DLD1 (cell line): ENCODE measurements around the gene TPGS1.

Experiments used
- in situ Hi-C: cut with HindIII; loops from 2 replicates; pipeline ENCODE4 v1.10.0; 2017; ENCODE audit warnings: low sequenced_read_pairs

The TPGS1 gene

DNA sequence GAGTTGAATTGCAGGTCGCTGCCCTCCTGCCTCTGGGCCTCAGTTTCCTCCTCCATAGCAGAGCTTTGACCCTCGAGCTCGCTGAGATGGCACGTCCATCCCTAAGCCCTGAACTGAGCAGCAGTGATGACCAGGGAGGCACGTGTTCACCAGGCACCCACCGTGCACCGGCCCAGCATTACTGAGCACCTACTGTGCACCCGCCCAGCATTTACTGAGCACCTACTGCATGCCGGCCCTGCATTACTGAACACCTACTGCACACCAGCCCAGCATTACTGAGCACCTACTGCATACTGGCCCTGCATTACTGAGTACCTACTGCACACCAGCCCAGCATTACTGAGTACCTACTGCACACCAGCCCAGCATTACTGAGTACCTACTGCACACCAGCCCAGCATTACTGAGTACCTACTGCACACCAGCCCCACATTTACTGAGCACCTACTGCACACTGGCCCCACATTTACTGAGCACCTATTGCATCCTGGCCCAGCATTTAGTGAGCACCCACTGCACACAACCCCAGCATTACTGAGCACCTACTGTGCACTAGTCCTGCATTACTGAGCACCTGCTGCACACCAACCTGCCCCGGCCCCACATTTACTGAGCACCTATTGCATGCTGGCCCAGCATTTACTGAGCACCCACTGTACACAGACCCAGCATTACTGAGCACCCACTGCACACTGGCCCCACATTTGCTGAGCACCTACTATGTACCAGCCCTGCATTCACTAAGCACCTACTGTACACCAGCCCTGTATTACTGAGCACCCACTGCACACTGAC is 6.3 kb downstream of the TPGS1 start:
- in situ Hi-C loops, result no loop called here

DNA sequence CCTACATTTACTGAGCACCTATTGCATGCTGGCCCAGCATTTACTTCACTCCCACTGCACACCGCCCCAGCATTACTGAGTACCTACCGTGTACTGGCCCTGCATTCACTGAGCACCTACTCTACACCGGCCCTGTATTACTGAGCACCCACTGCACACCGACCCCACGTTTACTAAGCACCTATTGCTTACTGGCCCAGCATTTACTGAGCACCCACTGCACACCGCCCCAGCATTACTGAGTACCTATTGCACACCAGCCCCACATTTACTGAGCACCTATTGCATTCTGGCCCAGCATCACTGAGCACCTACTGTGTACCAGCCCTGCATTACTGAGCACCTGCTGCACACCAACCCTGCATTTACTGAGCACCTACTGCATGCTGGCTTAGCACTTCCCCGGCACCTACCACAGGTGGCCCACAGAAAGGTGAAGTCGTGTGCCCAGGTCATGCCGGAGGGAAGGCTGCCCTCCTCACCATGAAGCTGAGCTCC is 6.9 kb downstream of the TPGS1 start:
- in situ Hi-C loops, result no loop called here

DNA sequence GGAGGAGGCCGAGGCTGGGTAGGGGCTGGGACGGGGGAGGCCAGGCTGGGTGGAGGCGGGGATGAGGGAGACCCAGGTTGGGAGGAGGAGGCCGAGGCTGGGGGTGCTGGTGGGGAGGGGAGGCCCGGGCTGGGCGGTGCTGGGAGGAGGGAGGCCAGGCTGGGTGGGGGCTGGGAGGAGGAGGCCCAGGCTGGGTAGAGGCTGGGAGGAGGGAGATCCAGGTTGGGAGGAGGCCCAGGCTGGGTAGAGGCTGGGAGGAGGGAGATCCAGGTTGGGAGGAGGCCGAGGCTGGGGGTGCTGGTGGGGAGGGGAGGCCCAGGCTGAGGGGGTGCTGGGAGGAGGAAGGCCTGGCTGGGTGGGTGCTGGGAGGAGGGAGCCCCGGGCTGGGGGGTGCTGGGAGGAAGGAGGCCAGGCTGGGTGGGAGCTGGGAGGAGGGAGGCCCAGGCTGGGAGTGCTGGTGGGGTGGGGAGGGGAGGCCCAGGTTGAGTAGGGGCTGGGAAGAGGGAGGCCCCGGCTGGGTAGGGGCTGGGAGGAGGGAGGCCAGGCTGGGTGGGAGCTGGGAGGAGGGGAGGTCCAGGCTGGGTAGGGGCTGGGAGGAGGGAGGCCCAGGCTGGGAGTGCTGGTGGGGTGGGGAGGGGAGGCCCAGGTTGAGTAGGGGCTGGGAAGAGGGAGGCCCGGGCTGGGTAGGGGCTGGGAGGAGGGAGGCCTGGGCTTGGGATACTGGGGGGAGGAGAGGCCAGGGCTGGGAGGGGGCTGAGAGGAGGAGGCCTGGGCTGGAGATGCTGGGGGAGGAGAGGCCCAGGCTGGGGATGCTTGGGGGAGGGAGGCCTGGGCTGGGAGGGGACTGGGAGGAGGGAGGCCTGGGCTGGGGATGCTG is 10.7 kb downstream of the TPGS1 start:
- in situ Hi-C loops, result no loop called here

DNA sequence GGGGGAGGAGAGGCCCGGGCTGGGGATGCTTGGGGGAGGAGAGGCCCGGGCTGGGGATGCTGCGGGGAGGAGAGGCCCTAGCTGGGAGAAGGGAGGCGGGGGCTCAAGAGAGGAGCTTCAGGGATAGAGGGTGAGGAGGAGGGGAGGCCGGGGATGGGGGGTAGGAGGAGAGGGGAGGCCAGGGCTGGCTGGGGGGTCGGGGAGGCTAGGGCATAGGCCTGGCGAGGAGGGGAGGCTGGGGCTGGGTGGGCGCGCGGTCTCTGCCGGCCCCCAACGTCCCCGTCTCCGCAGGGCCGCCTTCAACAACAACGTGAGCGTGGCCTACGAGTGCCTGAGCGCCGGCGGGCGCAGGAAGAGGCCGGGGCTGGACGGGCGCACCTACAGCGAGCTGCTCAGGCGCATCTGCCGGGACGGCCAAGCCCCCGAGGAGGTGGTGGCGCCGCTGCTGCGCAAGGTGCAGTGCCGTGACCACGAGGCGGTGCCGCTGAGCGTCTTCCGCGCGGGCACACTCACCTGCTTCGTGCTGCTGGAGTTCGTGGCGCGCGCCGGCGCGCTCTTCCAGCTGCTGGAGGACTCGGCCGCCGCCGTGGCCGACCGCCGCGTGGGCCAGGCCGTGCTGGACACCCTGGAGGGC is 11.4 kb downstream of the TPGS1 start:
- in situ Hi-C loops, result no loop called here

DNA sequence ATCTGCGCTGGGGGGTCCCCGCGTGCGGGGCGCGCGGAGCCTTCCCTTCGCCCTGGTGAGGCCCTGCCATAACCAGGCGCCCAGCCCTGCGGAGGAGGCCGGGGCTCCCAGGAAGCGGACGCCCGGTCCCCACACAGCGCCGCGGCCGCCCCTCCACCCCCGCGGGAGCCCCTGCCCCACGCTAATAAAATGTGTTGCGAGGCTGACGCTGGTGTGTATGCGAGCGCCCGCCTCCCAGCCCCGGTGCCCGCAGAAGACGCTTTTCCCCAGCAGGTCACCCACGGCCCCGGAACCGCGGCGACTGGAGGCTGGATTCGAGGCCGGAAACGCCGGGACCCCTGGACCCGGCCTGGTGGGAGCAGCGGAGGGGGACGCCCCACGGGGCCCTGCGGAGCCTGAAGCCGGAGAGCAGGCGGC is 12.2 kb downstream of the TPGS1 start:
- in situ Hi-C loops, result no loop called here

DNA sequence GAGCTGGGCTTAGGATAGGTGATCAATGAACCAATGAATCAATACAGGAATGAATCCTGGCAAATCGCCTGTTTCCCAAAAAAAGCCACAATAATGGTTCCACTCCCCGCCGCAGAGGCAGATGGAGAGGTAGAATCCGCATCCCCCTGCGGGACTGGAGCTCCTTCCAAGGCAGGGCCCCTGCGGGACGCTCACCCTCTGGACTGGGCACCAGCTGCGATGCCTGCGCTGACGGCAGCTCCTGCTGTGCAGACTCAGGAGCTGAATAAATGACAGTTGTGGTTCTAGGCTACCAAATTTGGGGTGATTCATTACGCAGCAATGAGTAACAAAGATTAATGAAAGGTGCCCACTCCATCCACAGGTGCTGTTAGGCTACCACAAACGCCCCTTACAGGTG is 15.4 kb downstream of the TPGS1 start:
- in situ Hi-C loops, result no loop called here

DNA sequence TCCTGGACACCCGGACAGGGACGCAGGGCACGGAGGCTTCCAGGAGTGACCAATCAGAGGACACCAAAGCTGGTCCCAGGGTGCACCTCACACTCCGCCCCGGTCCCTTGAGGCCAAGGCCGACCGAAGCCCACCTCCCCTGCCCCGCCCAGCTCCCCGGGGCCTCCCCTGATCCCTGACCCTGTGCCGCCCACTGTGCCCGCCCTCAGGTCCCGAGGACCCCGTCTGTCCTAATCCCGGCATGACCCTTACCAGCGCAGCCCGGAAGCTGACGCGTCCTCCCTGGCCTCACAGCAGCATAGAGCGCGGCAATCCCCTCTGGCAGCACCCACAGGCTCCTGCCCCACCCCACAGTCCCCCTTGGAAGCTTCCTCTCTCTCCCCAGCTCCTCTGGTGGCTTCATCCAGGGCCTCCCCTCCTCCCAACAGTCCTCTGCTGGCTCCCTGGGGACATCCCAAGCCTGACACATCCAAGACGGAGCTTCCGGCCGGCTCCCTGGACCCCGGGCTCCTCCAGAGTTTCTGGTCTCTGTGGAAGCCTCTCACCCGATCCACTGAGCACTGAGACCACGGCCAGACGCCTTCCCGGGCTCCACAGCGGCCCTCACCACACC is 16.9 kb downstream of the TPGS1 start:
- in situ Hi-C loops, result no loop called here

DNA sequence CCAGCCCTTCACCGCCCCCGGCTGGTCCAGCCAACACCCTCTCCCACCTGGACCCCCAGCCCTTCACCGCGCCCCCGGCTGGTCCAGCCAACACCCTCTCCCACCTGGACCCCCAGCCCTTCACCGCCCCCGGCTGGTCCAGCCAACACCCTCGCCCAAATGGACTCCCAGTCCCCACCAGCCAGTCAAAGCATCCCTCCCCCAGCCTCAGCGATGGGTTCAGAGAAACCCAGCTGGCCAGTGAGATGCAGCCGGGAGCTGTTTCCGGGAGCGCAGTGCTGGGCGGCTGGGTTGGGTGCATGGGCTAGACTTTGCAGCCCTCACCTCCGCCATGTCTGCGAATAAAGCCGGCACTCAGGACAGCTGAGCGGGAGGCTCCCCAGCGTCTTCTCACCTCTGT is 17.7 kb downstream of the TPGS1 start:
- in situ Hi-C loops, result no loop called here

DNA sequence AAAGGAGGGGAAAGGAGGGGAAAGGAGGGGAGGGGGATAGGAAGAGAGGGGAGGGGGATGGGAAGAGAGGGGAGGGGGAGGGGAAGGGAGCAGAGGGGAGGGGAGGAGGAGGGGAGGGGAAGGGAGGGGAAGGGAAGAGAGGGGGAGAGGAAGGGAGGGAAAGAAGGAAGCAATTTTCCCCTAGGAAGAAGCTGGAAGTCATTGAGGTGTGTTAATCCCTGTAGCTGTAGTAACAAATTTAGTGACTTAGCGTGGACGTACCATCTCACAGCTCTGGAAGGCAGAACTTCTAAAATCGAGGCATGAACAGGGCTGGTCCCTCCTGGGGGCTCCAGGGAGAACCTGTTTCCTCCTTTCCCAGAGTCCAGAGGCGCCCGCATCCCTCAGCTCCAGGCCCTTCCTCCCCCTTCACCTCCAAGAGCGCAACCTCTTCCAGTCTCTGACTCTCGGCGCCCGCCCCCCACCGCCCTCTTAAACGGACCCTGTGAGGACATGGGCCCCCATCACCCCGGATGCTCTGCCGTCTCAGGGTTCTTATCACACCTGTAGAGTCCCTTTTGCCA is 18.6 kb downstream of the TPGS1 start:
- in situ Hi-C loops, result no loop called here

DNA sequence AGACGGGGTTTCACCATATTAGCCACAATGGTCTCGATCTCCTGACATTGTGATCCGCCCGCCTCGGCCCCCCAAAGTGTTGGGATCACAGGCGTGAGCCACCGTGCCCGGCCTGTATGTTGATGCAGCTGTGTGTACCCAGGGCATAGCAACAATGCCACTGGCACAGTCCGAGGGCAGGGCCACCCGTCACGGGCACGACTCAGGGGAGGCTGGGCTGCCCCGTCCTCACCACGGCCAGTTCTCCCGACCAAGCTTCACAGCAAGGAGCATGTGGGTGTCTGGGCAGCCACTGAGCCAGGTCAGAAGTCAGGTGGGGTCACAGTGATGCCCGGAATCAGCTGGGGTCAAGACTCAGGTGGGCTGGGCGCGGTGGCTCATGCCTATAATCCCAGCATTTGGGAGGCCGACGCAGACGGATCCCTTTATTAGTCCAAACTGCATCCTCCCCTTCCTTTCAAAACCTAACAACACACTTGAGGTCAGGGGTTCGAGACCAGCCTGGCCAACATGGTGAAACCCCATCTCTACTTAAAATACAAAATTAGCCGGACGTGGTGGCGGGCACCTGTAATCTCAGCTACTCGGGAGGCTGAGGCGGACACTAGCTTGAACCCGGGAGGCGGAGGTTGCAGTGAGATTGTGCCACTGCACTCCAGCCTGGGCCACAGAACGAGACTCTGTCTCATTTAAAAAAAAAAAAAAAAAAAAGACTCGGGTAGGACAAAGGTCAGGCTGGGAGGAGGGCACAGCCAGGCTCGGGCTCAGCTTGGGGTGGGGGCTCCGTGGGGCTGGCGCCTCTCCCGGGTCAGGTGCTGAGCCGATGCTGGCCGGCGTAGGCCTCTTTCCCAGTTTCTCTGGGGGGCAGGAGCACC is 23.1 kb downstream of the TPGS1 start:
- in situ Hi-C loops, result no loop called here

DNA sequence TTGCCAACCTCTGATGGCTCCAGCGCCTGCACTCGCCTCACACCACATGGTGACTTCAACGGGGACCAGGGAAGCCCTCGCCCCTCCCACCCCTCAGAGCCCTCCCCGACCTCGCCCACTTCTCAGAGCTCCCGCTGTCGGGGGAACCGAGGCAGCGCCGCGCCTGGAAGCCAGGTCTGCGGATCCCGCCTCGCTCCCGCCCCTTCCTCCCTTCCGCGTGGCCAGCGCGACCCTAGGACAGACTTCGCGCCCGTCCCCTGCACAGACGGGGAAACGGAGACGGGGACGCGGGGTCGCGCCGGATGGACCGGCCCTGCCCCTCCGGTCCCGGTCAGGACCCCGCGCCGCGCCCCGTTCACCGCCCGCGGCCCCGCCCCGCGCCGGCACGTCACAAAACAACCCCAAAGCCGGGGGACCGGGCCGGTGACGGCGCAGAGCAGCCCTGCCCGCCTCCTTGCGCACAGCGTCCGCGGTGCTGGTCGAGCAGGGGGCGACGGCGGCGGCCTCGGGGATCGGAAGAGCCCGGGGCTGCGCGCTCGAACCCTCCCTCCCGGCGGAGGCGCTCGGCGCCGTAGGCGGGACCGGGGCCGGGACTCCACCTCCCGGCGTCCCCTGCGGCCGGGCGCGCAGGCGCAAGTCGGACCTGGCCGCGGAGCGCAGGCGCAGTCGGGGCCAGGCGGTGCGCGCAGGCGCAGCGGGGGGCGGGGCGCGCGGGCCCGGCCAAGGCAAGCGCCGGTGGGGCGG is 23.9 kb downstream of the TPGS1 start:
- in situ Hi-C loops, result no loop called here

DNA sequence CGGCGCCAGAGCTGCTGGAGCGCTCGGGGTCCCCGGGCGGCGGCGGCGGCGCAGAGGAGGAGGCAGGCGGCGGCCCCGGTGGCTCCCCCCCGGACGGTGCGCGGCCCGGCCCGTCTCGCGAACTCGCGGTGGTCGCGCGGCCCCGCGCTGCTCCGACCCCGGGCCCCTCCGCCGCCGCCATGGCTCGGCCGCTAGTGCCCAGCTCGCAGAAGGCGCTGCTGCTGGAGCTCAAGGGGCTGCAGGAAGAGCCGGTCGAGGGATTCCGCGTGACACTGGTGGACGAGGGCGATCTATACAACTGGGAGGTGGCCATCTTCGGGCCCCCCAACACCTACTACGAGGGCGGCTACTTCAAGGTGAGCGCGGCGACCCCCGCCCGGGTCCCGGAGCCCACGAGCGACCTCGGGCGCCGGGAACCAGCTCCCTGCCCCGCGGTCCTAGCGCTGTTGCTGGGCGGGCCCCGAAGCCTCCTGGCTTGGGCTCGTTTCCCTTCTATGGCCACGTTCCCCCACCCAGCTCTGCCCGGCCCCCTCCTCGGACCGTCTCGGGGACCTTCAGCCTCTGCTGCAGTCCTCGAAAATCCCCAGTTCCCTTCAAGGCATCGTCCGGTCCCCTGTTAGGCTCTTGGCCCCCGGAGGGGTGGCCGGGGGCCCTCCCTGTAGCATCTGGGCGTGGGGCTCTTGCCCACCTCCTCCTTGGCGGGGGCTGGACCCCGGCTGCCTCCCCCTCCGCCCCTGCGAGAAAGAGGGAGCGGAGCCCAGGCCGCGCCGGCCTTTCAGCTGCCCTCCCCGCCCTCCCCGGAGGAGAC is 24.7 kb downstream of the TPGS1 start, which contains the start of gene CDC34:
CDC34 (plus strand) TSS at position 8 of the 808 bp plus-strand sequence; CDS start at position 180, 172 bp downstream.
- in situ Hi-C loops, result no loop called here

DNA sequence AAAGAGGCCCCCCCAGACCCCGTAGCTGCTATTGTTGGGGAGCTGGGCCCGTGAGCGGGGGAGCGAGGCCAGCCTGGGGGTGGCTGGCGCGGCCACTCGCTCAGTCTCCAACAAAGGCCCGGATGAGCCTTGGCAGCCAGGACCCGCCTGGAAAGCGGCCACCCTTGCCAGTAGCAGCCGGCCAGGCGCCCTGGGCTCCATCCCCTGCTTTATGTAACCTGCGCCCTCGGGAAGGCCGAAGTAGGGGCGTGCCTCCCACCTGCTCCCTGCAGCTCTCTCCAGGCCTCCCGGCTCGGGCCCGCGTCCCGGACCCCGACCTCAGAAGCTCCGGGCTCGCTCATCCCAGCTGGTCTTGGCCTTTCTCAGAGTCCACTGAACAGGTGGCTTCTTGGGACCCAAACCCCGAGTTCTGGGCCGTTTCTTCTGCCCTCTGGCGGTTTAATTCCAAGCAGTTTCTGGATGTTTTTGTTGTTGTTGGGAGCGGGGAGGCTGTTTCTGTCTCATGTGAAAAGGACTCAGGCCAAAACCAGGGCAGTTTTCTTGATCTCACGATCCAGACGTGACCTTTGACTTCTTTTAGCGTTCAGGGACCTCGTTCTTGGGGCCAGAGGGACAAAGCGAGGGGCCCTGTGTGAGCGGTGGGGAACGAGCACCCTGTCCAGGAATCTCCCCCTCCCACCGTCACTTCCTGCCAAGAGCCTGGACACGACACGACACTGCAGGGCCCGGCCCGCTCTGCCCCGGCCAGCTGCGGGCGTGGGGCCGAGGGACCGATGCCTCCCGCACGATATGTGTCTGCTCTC is 25.5 kb downstream of the TPGS1 start:
- in situ Hi-C loops, result no loop called here

DNA sequence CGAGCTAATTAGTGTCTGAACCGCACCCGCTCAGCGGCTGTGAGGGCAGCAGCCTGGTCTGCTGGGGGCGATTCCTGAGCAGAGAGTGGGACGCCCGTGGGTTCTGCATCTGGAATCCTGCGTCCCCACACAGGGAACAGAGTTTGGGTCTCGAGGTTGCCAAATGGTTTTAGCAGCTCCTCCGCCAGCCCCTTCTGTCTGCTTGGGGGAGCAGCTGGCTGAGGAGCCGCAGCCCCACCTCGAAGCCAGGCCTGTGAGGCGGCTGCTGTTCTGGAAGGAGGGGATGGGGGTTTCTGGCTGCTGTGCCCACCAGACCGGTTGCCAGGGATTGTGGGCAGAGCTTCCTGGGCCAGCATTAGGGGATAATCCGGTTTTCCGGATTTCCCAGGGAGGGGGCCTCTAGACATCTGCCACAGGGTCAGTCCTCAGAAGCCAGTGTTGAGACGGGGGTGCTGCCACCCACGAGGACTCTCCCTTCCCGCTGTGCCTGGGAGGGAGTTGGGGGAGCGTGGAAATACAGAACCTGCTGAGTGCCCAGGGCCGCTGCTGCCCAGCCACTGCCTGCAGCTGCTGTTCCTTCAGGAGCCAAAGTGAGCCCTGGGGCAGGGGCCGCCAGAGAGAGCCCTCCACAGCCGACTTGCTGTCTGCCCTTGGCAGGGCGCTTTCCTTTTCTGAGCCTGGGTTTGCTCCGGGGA is 26.2 kb downstream of the TPGS1 start:
- in situ Hi-C loops, result no loop called here

DNA sequence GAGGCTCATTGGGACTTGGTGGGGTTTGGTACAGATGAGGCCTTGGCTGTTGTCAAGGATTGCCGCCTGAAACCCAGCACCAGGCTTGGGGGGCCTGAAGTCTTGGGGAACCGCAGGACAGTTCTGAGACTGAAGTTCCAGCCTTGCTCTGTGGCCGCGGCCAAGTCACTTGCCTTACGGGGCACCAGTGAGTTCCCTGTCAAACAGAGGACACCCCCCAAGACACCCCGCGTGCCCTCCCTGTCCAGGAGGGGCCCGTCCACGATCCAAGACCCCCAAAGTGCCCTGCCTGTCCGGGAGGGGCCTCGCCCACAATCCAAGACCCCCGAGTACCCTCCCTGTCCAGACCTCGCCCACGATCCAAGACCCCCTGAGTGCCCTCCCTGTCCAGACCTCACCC is 26.8 kb downstream of the TPGS1 start:
- in situ Hi-C loops, result no loop called here

DNA sequence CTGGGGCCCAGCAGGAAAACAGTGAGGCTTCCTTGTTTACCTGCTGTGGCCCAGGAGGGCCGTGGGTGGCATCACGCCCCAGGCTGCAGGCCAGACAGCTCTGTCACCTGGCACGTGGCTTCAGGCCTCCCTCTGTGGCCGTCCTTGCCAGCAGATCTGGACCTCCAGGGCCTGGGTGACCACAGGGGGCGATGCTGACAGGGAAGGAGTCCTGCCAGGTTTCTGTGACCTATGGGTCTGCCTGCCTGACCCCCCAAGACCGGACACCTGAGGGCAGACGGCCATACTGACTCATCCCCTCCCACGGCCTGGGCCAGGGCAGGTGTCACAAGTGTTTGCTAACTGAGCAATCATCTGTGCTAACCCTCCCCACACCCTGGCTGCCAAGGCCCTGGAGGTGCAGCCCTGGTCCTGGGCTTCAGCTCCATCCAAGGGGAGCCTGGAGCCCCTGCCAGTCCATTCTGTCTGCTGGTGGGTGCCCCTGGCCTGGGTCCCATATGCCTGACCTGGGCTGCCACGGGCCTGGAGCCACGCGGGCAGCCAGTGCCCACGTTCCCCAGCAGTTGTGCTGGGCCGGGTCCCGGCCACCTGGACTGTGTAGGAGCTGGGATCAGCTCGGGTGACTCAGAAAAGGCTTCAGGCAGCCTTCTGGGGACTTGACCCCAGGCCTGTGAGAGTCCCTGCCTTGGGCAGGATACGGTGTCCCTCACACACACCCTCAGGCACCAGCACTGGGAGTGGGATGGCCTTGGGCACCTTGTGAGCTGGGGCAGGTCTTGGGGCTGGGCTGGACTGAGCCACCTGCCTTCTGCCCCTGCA is 27.9 kb downstream of the TPGS1 start:
- in situ Hi-C loops, result no loop called here
